ENCODE measurements around the gene PTPMT1. TPM values are rescaled to one million over a fixed set of nuclear protein-coding genes. Genes with fewer than 3 reads are reported as not detected.

Gene PTPMT1
- total RNA-seq, 1 donor from 2014 or later = 27.5 TPM

DNA sequence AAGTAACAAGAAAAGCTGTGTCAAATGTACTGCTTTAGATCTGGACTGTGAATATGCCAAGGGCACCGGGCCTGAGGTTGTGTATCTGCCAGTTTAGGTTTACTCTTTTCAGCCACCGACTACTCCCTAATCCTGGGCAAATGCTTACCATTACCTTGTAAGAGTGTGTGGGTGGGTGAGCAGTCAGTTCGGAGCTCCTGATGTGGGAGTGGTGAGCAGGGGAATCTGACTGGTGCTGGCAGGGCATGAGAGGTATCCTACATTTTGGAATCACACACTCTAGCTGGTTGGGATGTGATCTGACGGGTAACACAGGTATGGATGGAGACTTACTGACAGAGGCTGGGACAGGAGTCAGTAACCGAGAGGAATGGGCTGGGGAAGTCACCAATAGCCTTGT lies 18.4 kb downstream of the PTPMT1 start:
- no peak overlapping the region for H3K4me3 Mint-ChIP-seq (ENCODE audit: unreplicated experiment)
- peaks cover 5% of the 10 kb centered on the region for H3K36me3 Mint-ChIP-seq (ENCODE audit: unreplicated experiment)
- DNase-seq = no peak
- no peak for TF ChIP-seq CTCF (IDR thresholded peaks at IDR 0.05; ENCODE audit: partially characterized antibody, unreplicated experiment)
- H3K4me1 Mint-ChIP-seq (ENCODE audit: low read depth, unreplicated experiment) = peaks cover 9% of the 10 kb centered on the region
- no peak overlapping the region for H3K27ac Mint-ChIP-seq (ENCODE audit: unreplicated experiment)
- peaks cover 13% of the 10 kb centered on the region for H3K27me3 Mint-ChIP-seq (ENCODE audit: unreplicated experiment)
- peaks cover 8% of the 10 kb centered on the region for H3K9me3 Mint-ChIP-seq (ENCODE audit: unreplicated experiment)

DNA sequence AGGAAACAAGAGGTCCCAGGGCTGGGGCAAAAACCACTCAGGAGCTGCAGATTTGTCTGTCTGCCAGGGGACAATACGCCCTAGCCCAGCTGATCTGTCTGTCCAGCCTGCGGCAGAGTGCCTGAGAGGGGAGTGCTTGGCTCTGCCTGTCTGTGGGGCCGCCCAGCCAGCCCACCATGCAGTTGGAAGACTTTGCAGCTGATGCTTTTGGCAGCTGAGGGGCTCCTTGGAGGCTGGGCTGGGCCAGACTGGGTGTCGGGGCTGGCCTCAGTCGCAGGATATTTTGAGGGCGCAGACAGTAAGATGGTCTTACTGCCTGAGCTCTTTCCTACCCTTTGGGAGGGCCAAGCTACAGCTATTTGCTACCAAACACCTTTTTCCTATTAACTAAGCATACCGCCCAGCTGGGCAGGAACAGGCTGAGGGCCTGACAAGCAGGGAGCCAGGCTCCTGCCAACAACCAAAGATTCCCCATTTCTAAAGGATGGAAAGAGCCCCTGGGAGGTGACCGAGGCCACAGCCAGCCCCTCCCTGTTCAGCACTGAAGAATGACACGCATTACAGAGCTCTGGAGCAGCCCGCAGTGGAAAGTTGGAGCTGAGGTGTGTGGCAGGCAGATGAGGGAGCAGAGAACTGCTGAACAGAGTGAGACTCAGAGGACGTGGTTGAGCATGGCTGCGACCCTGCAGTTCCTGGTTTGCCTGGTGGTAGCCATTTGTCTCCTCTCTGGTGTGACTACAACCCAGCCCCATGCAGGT lies 20.9 kb downstream of the PTPMT1 start, which contains the start of gene FAM180B:
FAM180B (plus strand) TSS at position 581 of the 758 bp plus-strand sequence; CDS start at position 672, 91 bp downstream.
- peaks cover 4% of the 10 kb centered on the region for H3K9me3 Mint-ChIP-seq (ENCODE audit: unreplicated experiment)
- H3K27me3 Mint-ChIP-seq (ENCODE audit: unreplicated experiment) = peaks cover 9% of the 10 kb centered on the region
- TF ChIP-seq CTCF (IDR thresholded peaks at IDR 0.05; ENCODE audit: partially characterized antibody, unreplicated experiment) = no peak
- DNase-seq = no peak
- H3K4me3 Mint-ChIP-seq (ENCODE audit: unreplicated experiment) = no peak within 1 kb of the TSS
- H3K4me1 Mint-ChIP-seq (ENCODE audit: low read depth, unreplicated experiment) = peaks cover 2% of the 10 kb centered on the region
- no peak within 1 kb of the TSS for H3K27ac Mint-ChIP-seq (ENCODE audit: unreplicated experiment)
- peaks cover 5% of the 10 kb centered on the region for H3K36me3 Mint-ChIP-seq (ENCODE audit: unreplicated experiment)

DNA sequence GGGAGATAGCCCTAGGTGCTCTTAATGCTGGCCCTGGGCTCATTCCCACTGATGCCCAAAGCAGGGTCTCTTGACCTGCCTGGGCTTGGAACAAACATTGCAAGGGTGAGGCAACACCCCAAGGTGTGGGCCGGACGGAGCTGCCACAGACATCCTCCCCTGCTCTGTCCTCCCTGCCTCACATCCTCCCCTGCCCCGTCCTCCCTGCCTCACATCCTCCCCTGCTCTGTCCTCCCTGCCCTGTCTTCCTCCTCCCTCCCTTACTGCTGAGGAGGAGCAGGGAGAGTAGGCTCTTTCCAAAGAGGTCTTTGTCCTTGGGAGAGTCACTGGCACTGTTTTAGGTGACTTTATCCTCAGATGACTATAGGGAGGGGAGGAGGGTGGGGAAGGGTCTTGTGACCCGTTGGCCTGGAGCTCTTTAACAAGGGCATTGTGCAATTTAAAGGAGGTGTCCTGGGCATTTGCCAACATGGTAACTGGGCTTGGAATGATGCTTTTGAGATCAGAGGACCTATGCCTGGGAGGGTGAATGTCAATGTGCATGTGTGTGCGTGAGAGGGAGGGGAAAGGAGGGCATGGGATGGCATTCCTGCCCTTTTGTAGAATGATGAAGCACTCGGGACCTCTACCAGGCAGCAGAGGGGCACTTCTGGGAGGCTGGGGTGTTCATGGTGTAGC lies 21.8 kb downstream of the PTPMT1 start:
- Mint-ChIP-seq H3K36me3 (ENCODE audit: unreplicated experiment) (peaks cover 5% of the 10 kb centered on the region), H3K27me3 (ENCODE audit: unreplicated experiment) (peaks cover 12% of the 10 kb centered on the region), H3K27ac (ENCODE audit: unreplicated experiment) (no peak overlapping the region), H3K4me1 (ENCODE audit: low read depth, unreplicated experiment) (peaks cover 2% of the 10 kb centered on the region), H3K4me3 (ENCODE audit: unreplicated experiment) (no peak overlapping the region), H3K9me3 (ENCODE audit: unreplicated experiment) (peaks cover 4% of the 10 kb centered on the region)
- DNase-seq = no peak
- no peak for TF ChIP-seq CTCF (IDR thresholded peaks at IDR 0.05; ENCODE audit: partially characterized antibody, unreplicated experiment)

DNA sequence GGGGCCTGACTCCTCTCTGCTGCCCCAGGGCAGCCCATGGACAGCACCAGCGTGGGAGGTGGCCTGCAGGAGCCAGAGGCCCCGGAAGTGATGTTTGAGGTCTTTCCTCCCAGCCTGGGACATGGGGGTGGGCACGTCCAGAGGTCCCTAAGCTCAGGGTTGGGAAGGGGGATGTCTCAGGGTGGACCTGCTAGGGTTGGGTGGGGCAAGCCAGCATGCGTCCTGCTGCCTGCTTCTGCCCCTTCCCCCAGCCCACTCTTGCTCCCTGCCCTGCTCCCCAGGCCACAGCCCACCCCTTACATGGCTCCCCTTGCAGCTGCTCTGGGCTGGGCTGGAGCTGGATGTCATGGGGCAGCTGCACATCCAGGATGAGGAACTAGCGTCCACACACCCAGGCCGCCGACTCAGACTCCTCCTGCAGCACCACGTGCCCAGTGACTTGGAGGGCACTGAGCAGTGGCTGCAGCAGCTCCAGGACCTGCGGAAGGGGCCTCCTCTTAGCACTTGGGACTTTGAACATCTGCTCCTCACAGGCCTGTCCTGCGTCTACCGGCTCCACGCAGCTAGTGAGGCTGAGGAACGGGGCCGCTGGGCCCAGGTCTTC lies 22.4 kb downstream of the PTPMT1 start:
- H3K4me3 Mint-ChIP-seq (ENCODE audit: unreplicated experiment) = no peak overlapping the region
- DNase-seq = no peak
- H3K4me1 Mint-ChIP-seq (ENCODE audit: low read depth, unreplicated experiment) = peaks cover 2% of the 10 kb centered on the region
- H3K36me3 Mint-ChIP-seq (ENCODE audit: unreplicated experiment) = peaks cover 5% of the 10 kb centered on the region
- H3K27ac Mint-ChIP-seq (ENCODE audit: unreplicated experiment) = no peak overlapping the region
- H3K27me3 Mint-ChIP-seq (ENCODE audit: unreplicated experiment) = peaks cover 16% of the 10 kb centered on the region
- no peak for TF ChIP-seq CTCF (IDR thresholded peaks at IDR 0.05; ENCODE audit: partially characterized antibody, unreplicated experiment)
- H3K9me3 Mint-ChIP-seq (ENCODE audit: unreplicated experiment) = peaks cover 4% of the 10 kb centered on the region

Measured in glutamatergic neuron (in vitro differentiated cells).